Esophagus muscularis mucosa (tissue), 4 donors: ENCODE measurements around the gene RNF144A. TPM values are rescaled to one million over a fixed set of nuclear protein-coding genes. Genes with fewer than 3 reads are reported as not detected.
A peak's percentile ranks its signal among the peaks of the same experiment; 100 is the strongest.

Experiments used
- DNase-seq: peaks from one replicate; pipeline ENCODE4 v3.0.0-alpha.2; 2017; ENCODE audit errors: extremely low spot score
- H3K27ac ChIP-seq, 4 donors: fragments of 200-600 bp; sonication (generic); replicated peaks in 1 of 4; 1 replicate in 3 of 4; 2 replicates in 1 of 4; pipeline ENCODE4 v1.5.1; 2016 to 2019; ENCODE audit warnings: mild to moderate bottlenecking in 1 of 4
- H3K27me3 ChIP-seq, 4 donors: fragments of 200-600 bp; sonication (generic); one replicate each; pipeline versions ENCODE4 v1.5.1 to v1.6.0; 2016 to 2019
- H3K36me3 ChIP-seq, 4 donors: fragments of 200-600 bp; sonication (generic); one replicate each; pipeline ENCODE4 v1.5.1; 2016 to 2019
- H3K4me1 ChIP-seq, 4 donors: fragments of 200-600 bp; sonication (generic); one replicate each; pipeline ENCODE4 v1.5.1; 2016 to 2019
- H3K4me3 ChIP-seq, 4 donors: fragments of 200-600 bp; sonication (generic); 1 replicate in 2 of 4; 2 replicates in 2 of 4; pipeline ENCODE4 v1.5.1; 2016 to 2019; ENCODE audit warnings: mild to moderate bottlenecking in 4 of 4, moderate library complexity in 1 of 4
- H3K9me3 ChIP-seq, 4 donors: fragments of 200-600 bp; sonication (generic); 1 replicate in 3 of 4; 2 replicates in 1 of 4; pipeline ENCODE4 v1.5.1; 2016 to 2019
- CTCF ChIP-seq, 3 experiments: fragments of 200-600 bp in 2 of 3; fragments of 450-650 bp in 1 of 3; sonication (generic) in 2 of 3; IDR thresholded peaks; one replicate each; pipeline ENCODE4 v1.5.1; 2017 to 2019; ENCODE audit warnings: antibody characterized with exemption in 3 of 3, mild to moderate bottlenecking in 2 of 3, moderate library complexity in 1 of 3
- EP300 ChIP-seq: sonication (generic); formaldehyde crosslinking; IDR thresholded peaks from one replicate; pipeline ENCODE4 v1.6.1; 2017; ENCODE audit warnings: antibody characterized with exemption
- POLR2A ChIP-seq: fragments of 450-650 bp; IDR thresholded peaks from one replicate; pipeline ENCODE4 v1.6.1; 2017; ENCODE audit warnings: antibody characterized with exemption, moderate library complexity, mild to moderate bottlenecking, low read depth
- POLR2AphosphoS5 ChIP-seq, 2 donors: sonication (generic); formaldehyde crosslinking; IDR thresholded peaks; one replicate each; pipeline ENCODE4 v1.6.1; 2017; ENCODE audit warnings: antibody characterized with exemption in 2 of 2
- WGBS: methylation state at CpG from one replicate; pipeline ENCODE4 v1.1.5; 2018; 5-methylcytosine and 5-hydroxymethylcytosine counted together
- intact Hi-C: fragments of 100-400 bp; cut with DNase I; formaldehyde crosslinking; loops from one replicate; pipeline ENCODE4 v1.15.1; 2023
- total RNA-seq, 4 donors: library from RNA; depleted of rRNA; stranded (reverse); fragments of >200 nt; gene quantifications; one replicate each; pipeline versions ENCODE4 v1.1.0 to v1.2.1, GENCODE V29; 2016

RNF144A gene
- total RNA-seq, 4 donors from 2014 or later, result 5.4 to 10.8 (median 8.8) TPM

GRCh38 chr2:6924101-6924923 lies 7.1 kb downstream of the RNF144A start:
- Histone ChIP-seq H3K27me3 (no peaks in the 10 kb centered on the region), H3K36me3 (no peaks in the 10 kb centered on the region), H3K27ac (no peak overlapping the region), H3K4me1 (peaks cover 23 to 57% (median 35%) of the 10 kb centered on the region in 4 donors), H3K9me3 (no peaks in the 10 kb centered on the region), H3K4me3 (no peak overlapping the region)
- WGBS, result 93% methylated on average over 17 of the region's 19 CpGs
- TF ChIP-seq POLR2A (no peak), CTCF (IDR thresholded peaks at IDR 0.05) (no peak), EP300 (no peak), POLR2AphosphoS5 (IDR thresholded peaks at IDR 0.05) (no peak)
- intact Hi-C loops, result no loop called here
- peak; percentile 84 for DNase-seq

GRCh38 chr2:6924924-6925409 lies 7.8 kb downstream of the RNF144A start:
- intact Hi-C loops, result no loop called here
- Histone ChIP-seq H3K4me1 (peaks cover 23 to 58% (median 32%) of the 10 kb centered on the region in 4 donors), H3K27me3 (no peaks in the 10 kb centered on the region), H3K4me3 (no peak overlapping the region), H3K9me3 (no peaks in the 10 kb centered on the region), H3K36me3 (no peaks in the 10 kb centered on the region), H3K27ac (no peak overlapping the region)
- WGBS, result 68% methylated on average over 7 of the region's 7 CpGs
- no peak for DNase-seq
- TF ChIP-seq CTCF (IDR thresholded peaks at IDR 0.05) (no peak), POLR2AphosphoS5 (IDR thresholded peaks at IDR 0.05) (no peak), EP300 (no peak), POLR2A (no peak)

GRCh38 chr2:6926071-6926732 lies 9.0 kb downstream of the RNF144A start:
- Histone ChIP-seq H3K27ac (no peak overlapping the region), H3K4me3 (no peak overlapping the region), H3K4me1 (peaks cover 23 to 48% (median 28%) of the 10 kb centered on the region in 4 donors), H3K27me3 (no peaks in the 10 kb centered on the region), H3K9me3 (no peaks in the 10 kb centered on the region), H3K36me3 (no peaks in the 10 kb centered on the region)
- 95% methylated on average over 14 of the region's 14 CpGs for WGBS
- DNase-seq, result peak; percentile 88
- TF ChIP-seq POLR2AphosphoS5 (IDR thresholded peaks at IDR 0.05), result no peak
- no peak for TF ChIP-seq POLR2A
- no peak for TF ChIP-seq CTCF (IDR thresholded peaks at IDR 0.05)
- TF ChIP-seq EP300, result no peak
- intact Hi-C loops, result no loop called here

GRCh38 chr2:6927186-6927585 lies 10.0 kb downstream of the RNF144A start:
- TF ChIP-seq POLR2A (no peak), EP300 (no peak), CTCF (IDR thresholded peaks at IDR 0.05) (no peak)
- no peaks in the 10 kb centered on the region for H3K27me3 ChIP-seq
- WGBS, result 56% methylated on average over 3 of the region's 3 CpGs
- H3K36me3 ChIP-seq, result no peaks in the 10 kb centered on the region
- H3K4me1 ChIP-seq, result peaks cover 19 to 39% (median 25%) of the 10 kb centered on the region in 4 donors
- H3K4me3 ChIP-seq, result no peak overlapping the region
- intact Hi-C loops, result no loop called here
- H3K9me3 ChIP-seq, result no peaks in the 10 kb centered on the region
- DNase-seq, result peak; percentile 87
- H3K27ac ChIP-seq, result no peak overlapping the region
